Keratinocyte (primary cell): ENCODE results near the gene CCNL2.
"Not testable (repeated sequence)": the region's sequence is repeated elsewhere in the genome, so short reads cannot be mapped to it uniquely, and the experiment has no call there.

ENCODE experiments used
- EZH2 ChIP-seq: IDR thresholded peaks from one replicate; pipeline ENCODE4 v1.6.1; 2012; ENCODE audit warnings: inconsistent platforms, mild to moderate bottlenecking, low read length, moderate library complexity
- TF ChIP-seq, protein P1 (sequence below), 3 experiments: IDR thresholded peaks in 1 of 3; conservative IDR thresholded peaks in 1 of 3; optimal IDR thresholded peaks in 1 of 3; 2 replicates in 2 of 3; 3 replicates in 1 of 3; pipeline versions ENCODE3 to v1.5.1; 2011; ENCODE audit warnings: low read length in 3 of 3, mild to moderate bottlenecking in 3 of 3, moderate library complexity in 2 of 3, control low read depth in 1 of 3, inconsistent platforms in 1 of 3; ENCODE audit not compliant: insufficient read depth in 2 of 3; ENCODE audit errors: extremely low read depth in 1 of 3

GRCh38 chr1:1428967-1429366 is 29.8 kb upstream of the CCNL2 start:
- TF ChIP-seq EZH2, result not testable (repeated sequence)
- TF ChIP-seq, protein P1, sequence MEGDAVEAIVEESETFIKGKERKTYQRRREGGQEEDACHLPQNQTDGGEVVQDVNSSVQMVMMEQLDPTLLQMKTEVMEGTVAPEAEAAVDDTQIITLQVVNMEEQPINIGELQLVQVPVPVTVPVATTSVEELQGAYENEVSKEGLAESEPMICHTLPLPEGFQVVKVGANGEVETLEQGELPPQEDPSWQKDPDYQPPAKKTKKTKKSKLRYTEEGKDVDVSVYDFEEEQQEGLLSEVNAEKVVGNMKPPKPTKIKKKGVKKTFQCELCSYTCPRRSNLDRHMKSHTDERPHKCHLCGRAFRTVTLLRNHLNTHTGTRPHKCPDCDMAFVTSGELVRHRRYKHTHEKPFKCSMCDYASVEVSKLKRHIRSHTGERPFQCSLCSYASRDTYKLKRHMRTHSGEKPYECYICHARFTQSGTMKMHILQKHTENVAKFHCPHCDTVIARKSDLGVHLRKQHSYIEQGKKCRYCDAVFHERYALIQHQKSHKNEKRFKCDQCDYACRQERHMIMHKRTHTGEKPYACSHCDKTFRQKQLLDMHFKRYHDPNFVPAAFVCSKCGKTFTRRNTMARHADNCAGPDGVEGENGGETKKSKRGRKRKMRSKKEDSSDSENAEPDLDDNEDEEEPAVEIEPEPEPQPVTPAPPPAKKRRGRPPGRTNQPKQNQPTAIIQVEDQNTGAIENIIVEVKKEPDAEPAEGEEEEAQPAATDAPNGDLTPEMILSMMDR (optimal IDR thresholded peaks at IDR 0.05 in 1 of 3, IDR thresholded peaks at IDR 0.05 in 1 of 3, conservative IDR thresholded peaks at IDR 0.05 in 1 of 3; ENCODE audit: extremely low read depth in 1 of 3, insufficient read depth in 2 of 3, low read length in 3 of 3), result not testable (repeated sequence)
